GM12891 (cell line): ENCODE data around the gene FAF1.

ENCODE experiments used
- DNase-seq: peaks from one replicate; pipeline ENCODE4 v3.0.0; 2011; ENCODE audit warnings: low spot score; ENCODE audit not compliant: insufficient read length
- FAIRE-seq: peaks from 2 replicates; lab custom pipeline; 2011; peaks lifted over from hg19 to GRCh38; lab: Jason Lieb, UNC
- PAX5 ChIP-seq: IDR thresholded peaks from 2 replicates; pipeline ENCODE4 v1.6.1; 2011; ENCODE audit warnings: low read length, moderate library complexity, mild to moderate bottlenecking; ENCODE audit not compliant: insufficient read depth, severe bottlenecking
- POLR2A ChIP-seq: IDR thresholded peaks from 2 replicates; pipeline ENCODE4 v1.6.1; 2011; ENCODE audit warnings: low read depth, low read length, control low read depth
- POLR2AphosphoS5 ChIP-seq: IDR thresholded peaks from 2 replicates; pipeline ENCODE4 v1.6.1; 2011; ENCODE audit warnings: low read depth, low read length, control low read depth
- POU2F2 ChIP-seq: IDR thresholded peaks from 2 replicates; pipeline ENCODE4 v1.6.1; 2011; ENCODE audit warnings: low read depth, mild to moderate bottlenecking, control low read depth, low read length, moderate library complexity
- SPI1 ChIP-seq: IDR thresholded peaks from 2 replicates; pipeline ENCODE4 v1.6.1; 2011; ENCODE audit warnings: low read depth, low read length, control low read depth
- TAF1 ChIP-seq: IDR thresholded peaks from 2 replicates; pipeline ENCODE4 v1.6.1; 2011; ENCODE audit warnings: low read depth, low read length, control low read depth

FAF1 gene

DNA sequence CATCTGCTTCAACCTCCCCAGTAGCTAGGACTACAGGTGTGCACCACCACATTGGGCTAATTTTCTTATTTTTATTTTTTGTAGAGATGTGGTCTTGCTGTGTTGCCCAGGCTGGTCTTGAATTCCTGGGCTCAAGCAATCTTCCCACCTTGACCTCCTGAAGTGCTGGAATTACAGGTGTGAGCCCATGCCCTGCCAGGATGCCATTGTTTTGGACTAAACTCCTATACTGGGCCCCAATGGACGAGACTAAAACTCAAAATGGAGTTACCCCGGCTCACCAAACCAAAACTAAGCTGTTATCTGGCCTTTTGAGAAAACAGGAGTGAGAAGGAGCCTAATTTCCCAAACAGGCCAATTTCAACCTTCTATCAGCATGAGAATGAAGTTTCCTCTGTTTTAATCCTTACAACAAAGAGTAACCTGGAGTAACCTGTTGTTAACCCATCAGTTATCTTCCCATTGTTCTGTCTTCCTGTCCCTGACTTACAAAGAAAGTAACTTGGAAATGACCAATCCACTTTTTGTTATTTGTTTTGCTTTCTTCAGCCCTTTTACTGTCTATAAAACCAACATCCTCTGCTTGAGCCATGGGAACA lies 566.4 kb downstream of the FAF1 start:
- TF ChIP-seq PAX5 (no peak), POLR2AphosphoS5 (no peak), POLR2A (no peak), POU2F2 (no peak), SPI1 (no peak), TAF1 (no peak)
- FAIRE-seq (no peak), DNase-seq (no peak)
